MCF 10A (cell line): Measurements from ENCODE around the gene BCL3. TPM values are rescaled to one million over a fixed set of nuclear protein-coding genes. Genes with fewer than 3 reads are reported as not detected.
"Not testable (repeated sequence)": the region's sequence is repeated elsewhere in the genome, so short reads cannot be mapped to it uniquely, and the experiment has no call there.

ENCODE experiments used
- BruUV-seq: library from RNA; stranded (reverse); fragments of 400-500 nt; replicated peaks from 2 replicates; lab custom pipeline; 2021; lab: Mats Ljungman, UMichigan
- CTCF ChIA-PET: fragments of 300-600 bp; sonication (Branson Sonifier 250); formaldehyde crosslinking; extraction: SDS; loops from one replicate; lab custom pipeline; 2021; ENCODE audit warnings: antibody characterized with exemption, inconsistent platforms; lab: Yijun Ruan, JAX
- POLR2A ChIA-PET: fragments of 300-600, 350-650 bp; sonication (Branson Sonifier 250); formaldehyde crosslinking; extraction: SDS; loops from one replicate; lab custom pipeline; 2020; ENCODE audit warnings: antibody characterized with exemption, inconsistent platforms; lab: Yijun Ruan, JAX
- DNase-seq: peaks from one replicate; pipeline ENCODE4 v3.0.0-alpha.2; 2018; ENCODE audit not compliant: unreplicated experiment
- H3K27ac Mint-ChIP-seq: one replicate; pipeline ENCODE4 v1.8.0; 2022; ENCODE audit warnings: mild to moderate bottlenecking, low read depth, mixed read lengths; ENCODE audit not compliant: unreplicated experiment
- H3K27me3 Mint-ChIP-seq: one replicate; pipeline ENCODE4 v1.8.0; 2022; ENCODE audit warnings: mixed read lengths; ENCODE audit not compliant: insufficient read depth, unreplicated experiment
- H3K36me3 Mint-ChIP-seq: one replicate; pipeline ENCODE4 v1.8.0; 2022; ENCODE audit warnings: mild to moderate bottlenecking, moderate library complexity, mixed read lengths; ENCODE audit not compliant: insufficient read depth, unreplicated experiment
- H3K4me1 Mint-ChIP-seq: one replicate; pipeline ENCODE4 v1.8.0; 2022; ENCODE audit warnings: mixed read lengths; ENCODE audit not compliant: insufficient read depth, unreplicated experiment
- H3K4me3 Mint-ChIP-seq: one replicate; pipeline ENCODE4 v1.8.0; 2022; ENCODE audit warnings: mild to moderate bottlenecking, moderate library complexity, mixed read lengths; ENCODE audit not compliant: unreplicated experiment
- H3K9me3 Mint-ChIP-seq: one replicate; pipeline ENCODE4 v1.8.0; 2022; ENCODE audit warnings: mixed read lengths; ENCODE audit not compliant: unreplicated experiment
- intact Hi-C: fragments of 100-400 bp; cut with micrococcal nuclease; formaldehyde crosslinking; loops from 2 replicates; pipeline ENCODE4 v1.14.1; 2022
- total RNA-seq: library from RNA; stranded (reverse); gene quantifications from 2 replicates; pipeline ENCODE4 v1.2.3, GENCODE V29; 2022
- TF ChIP-seq, protein P1 (sequence below): fragments of 200-600 bp; IDR thresholded peaks from one replicate; pipeline ENCODE4 v1.8.0; 2022; ENCODE audit warnings: antibody characterized with exemption, mild to moderate bottlenecking; ENCODE audit not compliant: unreplicated experiment

Gene BCL3
- total RNA-seq, 1 experiment from 2014 or later: 24.4 TPM

DNA sequence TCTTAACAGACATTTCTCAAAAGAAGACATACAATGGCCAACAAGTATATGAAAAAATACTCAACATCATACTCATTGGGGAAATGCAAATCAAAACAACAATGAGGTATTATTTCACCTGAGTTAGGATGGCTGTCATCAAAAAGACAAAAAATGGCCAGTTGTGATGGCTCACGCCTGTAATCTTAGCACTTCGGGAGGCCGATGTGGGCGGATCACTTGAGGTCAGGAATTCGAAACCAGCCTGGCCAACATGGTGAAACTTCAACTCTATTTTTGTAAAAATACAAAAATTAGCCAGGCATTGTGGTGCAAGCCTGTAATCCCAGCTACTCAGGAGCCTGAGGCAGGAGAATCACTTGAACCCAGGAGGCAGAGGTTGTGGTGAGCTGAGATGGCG, 27.6 kb upstream of the BCL3 start:
- ChIA-PET POLR2A (interaction anchor here (0.6 to 4.7 kb wide), 2 partner anchors 51 to 183 kb away, joined by 3 to 61 read pairs; no protein-coding TSS in a partner anchor), CTCF (interaction anchor here (0.6 to 10.4 kb wide), 7 partner anchors 18 to 66 kb away, joined by 3 to 414 read pairs (median 8); partner anchors contain the start of gene CBLC)
- Mint-ChIP-seq H3K4me3 (no peak overlapping the region), H3K27ac (no peak overlapping the region), H3K4me1 (peaks cover 10% of the 10 kb centered on the region), H3K27me3 (no peaks in the 10 kb centered on the region), H3K36me3 (no peaks in the 10 kb centered on the region), H3K9me3 (no peaks in the 10 kb centered on the region)
- TF ChIP-seq, protein P1, sequence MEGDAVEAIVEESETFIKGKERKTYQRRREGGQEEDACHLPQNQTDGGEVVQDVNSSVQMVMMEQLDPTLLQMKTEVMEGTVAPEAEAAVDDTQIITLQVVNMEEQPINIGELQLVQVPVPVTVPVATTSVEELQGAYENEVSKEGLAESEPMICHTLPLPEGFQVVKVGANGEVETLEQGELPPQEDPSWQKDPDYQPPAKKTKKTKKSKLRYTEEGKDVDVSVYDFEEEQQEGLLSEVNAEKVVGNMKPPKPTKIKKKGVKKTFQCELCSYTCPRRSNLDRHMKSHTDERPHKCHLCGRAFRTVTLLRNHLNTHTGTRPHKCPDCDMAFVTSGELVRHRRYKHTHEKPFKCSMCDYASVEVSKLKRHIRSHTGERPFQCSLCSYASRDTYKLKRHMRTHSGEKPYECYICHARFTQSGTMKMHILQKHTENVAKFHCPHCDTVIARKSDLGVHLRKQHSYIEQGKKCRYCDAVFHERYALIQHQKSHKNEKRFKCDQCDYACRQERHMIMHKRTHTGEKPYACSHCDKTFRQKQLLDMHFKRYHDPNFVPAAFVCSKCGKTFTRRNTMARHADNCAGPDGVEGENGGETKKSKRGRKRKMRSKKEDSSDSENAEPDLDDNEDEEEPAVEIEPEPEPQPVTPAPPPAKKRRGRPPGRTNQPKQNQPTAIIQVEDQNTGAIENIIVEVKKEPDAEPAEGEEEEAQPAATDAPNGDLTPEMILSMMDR: no peak
- intact Hi-C loops: no loop called here
- no peak for DNase-seq
- BruUV-seq: no TSS peak

- DNase-seq, H3K4me3 Mint-ChIP-seq, H3K27me3 Mint-ChIP-seq, H3K27ac Mint-ChIP-seq, H3K9me3 Mint-ChIP-seq, intact Hi-C loops, BruUV-seq, H3K36me3 Mint-ChIP-seq: not testable (repeated sequence)
- H3K4me1 Mint-ChIP-seq: peaks cover 10% of the 10 kb centered on the region
- ChIA-PET POLR2A (interaction anchor here (0.6 to 4.7 kb wide), 2 partner anchors 40 to 51 kb away, joined by 3 to 61 read pairs; no protein-coding TSS in a partner anchor), CTCF (interaction anchor here (0.6 to 10.4 kb wide), 11 partner anchors 18 to 151 kb away, joined by 3 to 414 read pairs (median 8); partner anchors contain the start of gene CBLC)
These were observed 27.1 kb upstream of the BCL3 start for GRCh38 chr19:44721369-44721768.

GRCh38 chr19:44722131-44723121, 26.1 kb upstream of the BCL3 start:
- Mint-ChIP-seq H3K4me1 (peaks cover 10% of the 10 kb centered on the region), H3K36me3 (no peaks in the 10 kb centered on the region), H3K9me3 (no peaks in the 10 kb centered on the region), H3K27ac (no peak overlapping the region), H3K27me3 (no peaks in the 10 kb centered on the region), H3K4me3 (no peak overlapping the region)
- no TSS peak for BruUV-seq
- ChIA-PET CTCF (interaction anchor here (0.6 to 10.4 kb wide), 31 partner anchors 8 to 1287 kb away, joined by 3 to 414 read pairs (median 5); partner anchors contain the start of gene CBLC), POLR2A (interaction anchor here (0.5 to 4.7 kb wide), 7 partner anchors 10 to 477 kb away, joined by 3 to 61 read pairs (median 4); no protein-coding TSS in a partner anchor)
- intact Hi-C loops: no loop called here
- no peak for DNase-seq
- TF ChIP-seq, protein P1: no peak

DNA sequence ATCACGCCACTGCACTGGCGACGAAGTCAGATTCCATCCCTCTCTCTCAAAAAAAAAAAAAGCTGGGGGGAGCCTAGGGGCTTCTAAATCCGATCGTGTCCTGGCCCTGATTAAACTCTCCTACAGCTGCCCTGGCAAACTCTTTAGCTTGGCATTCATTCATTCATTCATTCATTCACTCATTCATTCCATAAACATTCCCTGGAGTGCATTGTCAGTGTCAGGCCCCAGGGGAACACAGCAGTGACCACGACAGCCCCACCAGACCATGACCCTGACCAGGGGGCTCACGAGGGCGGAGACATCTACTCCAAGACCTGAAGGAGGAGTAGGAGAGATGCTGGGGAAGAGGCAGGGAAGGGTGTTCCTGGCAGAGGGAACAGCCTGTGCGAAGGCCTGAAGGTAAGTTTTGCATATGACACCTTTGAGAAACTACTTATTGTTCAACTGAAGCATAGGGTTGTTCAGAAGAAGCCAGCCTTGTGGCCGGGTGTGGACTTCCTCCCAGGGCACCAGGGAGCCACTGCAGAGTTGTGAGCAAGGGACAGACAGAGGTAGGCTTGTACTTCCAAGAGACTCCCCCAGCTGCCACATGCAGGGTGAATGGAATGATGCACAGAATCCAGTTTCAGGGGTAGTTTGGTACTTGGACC, 25.1 kb upstream of the BCL3 start:
- Mint-ChIP-seq H3K27me3 (no peaks in the 10 kb centered on the region), H3K36me3 (no peaks in the 10 kb centered on the region), H3K9me3 (no peaks in the 10 kb centered on the region), H3K4me1 (peaks cover 10% of the 10 kb centered on the region), H3K27ac (no peak overlapping the region), H3K4me3 (no peak overlapping the region)
- BruUV-seq: no TSS peak
- no peak for DNase-seq
- CTCF ChIA-PET: interaction anchor here (0.6 to 10.4 kb wide), 42 partner anchors 9 to 228 kb away, joined by 3 to 414 read pairs (median 5); partner anchors contain the start of gene CBLC
- TF ChIP-seq, protein P1: no peak
- intact Hi-C loops: no loop called here
- POLR2A ChIA-PET: interaction anchor here (0.6 to 4.7 kb wide), 9 partner anchors 10 to 51 kb away, joined by 3 to 61 read pairs (median 4); partner anchors contain the start of gene BCL3
